Uterus (tissue), 4 donors: ENCODE results near the gene NOS1AP. TPM values are rescaled to one million over a fixed set of nuclear protein-coding genes. Genes with fewer than 3 reads are reported as not detected.

Experiments
- DNase-seq, 2 donors: peaks; one replicate each; pipeline ENCODE4 v3.0.0-alpha.2; 2019 to 2020
- H3K27ac ChIP-seq, 2 donors: fragments of 200-600 bp; sonication (generic); 1 replicate in 1 of 2; 2 replicates in 1 of 2; pipeline ENCODE4 v1.5.1; 2016 to 2018
- H3K27me3 ChIP-seq, 2 donors: fragments of 200-600 bp; sonication (generic); one replicate each; pipeline ENCODE4 v1.5.1; 2018 to 2019; ENCODE audit warnings: control low read depth in 1 of 2
- H3K36me3 ChIP-seq, 2 donors: fragments of 200-600 bp; sonication (generic); one replicate each; pipeline ENCODE4 v1.5.1; 2019; ENCODE audit warnings: control low read depth in 1 of 2
- H3K4me1 ChIP-seq, 2 donors: fragments of 200-600 bp; sonication (generic); one replicate each; pipeline ENCODE4 v1.5.1; 2018 to 2019; ENCODE audit warnings: control low read depth in 1 of 2
- H3K4me3 ChIP-seq, 2 donors: fragments of 200-600 bp; sonication (generic); 1 replicate in 1 of 2; 2 replicates in 1 of 2; pipeline ENCODE4 v1.5.1; 2018 to 2019; ENCODE audit warnings: mild to moderate bottlenecking in 1 of 2
- H3K9me3 ChIP-seq, 2 donors: fragments of 200-600 bp; sonication (generic); one replicate each; pipeline ENCODE4 v1.5.1; 2019; ENCODE audit warnings: control low read depth in 1 of 2
- POLR2A ChIP-seq, 2 donors: fragments of 450-650 bp; IDR thresholded peaks; one replicate each; pipeline ENCODE4 v1.6.1; 2016; ENCODE audit warnings: antibody characterized with exemption in 2 of 2, mild to moderate bottlenecking in 1 of 2, moderate library complexity in 1 of 2
- intact Hi-C: fragments of 100-400 bp; cut with DNase I; formaldehyde crosslinking; loops from one replicate; pipeline ENCODE4 v1.15.1; 2023; ENCODE audit warnings: low total_unique reads
- total RNA-seq, 4 donors: library from RNA; depleted of rRNA in 3 of 4; stranded (reverse); fragments of >200 nt in 3 of 4; gene quantifications; one replicate each; pipeline versions ENCODE4 v1.1.0 to v1.2.4, GENCODE V29; 2014 to 2023
- TF ChIP-seq, protein P1 (sequence below), 4 experiments: fragments of 200-600 bp in 2 of 4; fragments of 450-650 bp in 2 of 4; sonication (generic) in 2 of 4; IDR thresholded peaks; one replicate each; pipeline ENCODE4 v1.5.1; 2016 to 2019; ENCODE audit warnings: antibody characterized with exemption in 4 of 4, mild to moderate bottlenecking in 2 of 4, moderate library complexity in 1 of 4
- donor health status: DM: yes; HTN: yes; CAD: no.

Gene NOS1AP
- total RNA-seq, 4 donors from 2014 or later, result under 0.01 to 5.3 (median 1.9) TPM; not detected in 1

GRCh38 chr1:162283657-162284056 is 214.2 kb downstream of the NOS1AP start:
- no peak for TF ChIP-seq POLR2A (IDR thresholded peaks at IDR 0.05)
- TF ChIP-seq, protein P1, sequence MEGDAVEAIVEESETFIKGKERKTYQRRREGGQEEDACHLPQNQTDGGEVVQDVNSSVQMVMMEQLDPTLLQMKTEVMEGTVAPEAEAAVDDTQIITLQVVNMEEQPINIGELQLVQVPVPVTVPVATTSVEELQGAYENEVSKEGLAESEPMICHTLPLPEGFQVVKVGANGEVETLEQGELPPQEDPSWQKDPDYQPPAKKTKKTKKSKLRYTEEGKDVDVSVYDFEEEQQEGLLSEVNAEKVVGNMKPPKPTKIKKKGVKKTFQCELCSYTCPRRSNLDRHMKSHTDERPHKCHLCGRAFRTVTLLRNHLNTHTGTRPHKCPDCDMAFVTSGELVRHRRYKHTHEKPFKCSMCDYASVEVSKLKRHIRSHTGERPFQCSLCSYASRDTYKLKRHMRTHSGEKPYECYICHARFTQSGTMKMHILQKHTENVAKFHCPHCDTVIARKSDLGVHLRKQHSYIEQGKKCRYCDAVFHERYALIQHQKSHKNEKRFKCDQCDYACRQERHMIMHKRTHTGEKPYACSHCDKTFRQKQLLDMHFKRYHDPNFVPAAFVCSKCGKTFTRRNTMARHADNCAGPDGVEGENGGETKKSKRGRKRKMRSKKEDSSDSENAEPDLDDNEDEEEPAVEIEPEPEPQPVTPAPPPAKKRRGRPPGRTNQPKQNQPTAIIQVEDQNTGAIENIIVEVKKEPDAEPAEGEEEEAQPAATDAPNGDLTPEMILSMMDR (IDR thresholded peaks at IDR 0.05), result no peak
- Histone ChIP-seq H3K4me3 (no peak overlapping the region), H3K36me3 (no peaks in the 10 kb centered on the region), H3K9me3 (no peaks in the 10 kb centered on the region), H3K4me1 (peaks cover 0 to 6% of the 10 kb centered on the region in 2 donors), H3K27ac (no peak overlapping the region), H3K27me3 (no peaks in the 10 kb centered on the region)
- no peak for DNase-seq
- intact Hi-C loops, result no loop called here

- no peaks in the 10 kb centered on the region for H3K9me3 ChIP-seq
- H3K27me3 ChIP-seq, result no peaks in the 10 kb centered on the region
- peaks cover 0 to 6% of the 10 kb centered on the region in 2 donors for H3K4me1 ChIP-seq
- intact Hi-C loops, result no loop called here
- TF ChIP-seq, protein P1 (IDR thresholded peaks at IDR 0.05), result no peak
- TF ChIP-seq POLR2A (IDR thresholded peaks at IDR 0.05), result no peak
- no peak for DNase-seq
- no peak overlapping the region for H3K27ac ChIP-seq
- no peaks in the 10 kb centered on the region for H3K36me3 ChIP-seq
- H3K4me3 ChIP-seq, result no peak overlapping the region
Observed at GRCh38 chr1:162284206-162284955, 214.9 kb downstream of the NOS1AP start.

- Histone ChIP-seq H3K4me1 (peaks cover 0 to 6% of the 10 kb centered on the region in 2 donors), H3K36me3 (no peaks in the 10 kb centered on the region), H3K4me3 (no peak overlapping the region), H3K9me3 (no peaks in the 10 kb centered on the region), H3K27me3 (no peaks in the 10 kb centered on the region), H3K27ac (no peak overlapping the region)
- no peak for TF ChIP-seq POLR2A (IDR thresholded peaks at IDR 0.05)
- TF ChIP-seq, protein P1 (IDR thresholded peaks at IDR 0.05), result no peak
- intact Hi-C loops, result no loop called here
- DNase-seq, result no peak
Observed at GRCh38 chr1:162285149-162285561, 215.7 kb downstream of the NOS1AP start.

DNA sequence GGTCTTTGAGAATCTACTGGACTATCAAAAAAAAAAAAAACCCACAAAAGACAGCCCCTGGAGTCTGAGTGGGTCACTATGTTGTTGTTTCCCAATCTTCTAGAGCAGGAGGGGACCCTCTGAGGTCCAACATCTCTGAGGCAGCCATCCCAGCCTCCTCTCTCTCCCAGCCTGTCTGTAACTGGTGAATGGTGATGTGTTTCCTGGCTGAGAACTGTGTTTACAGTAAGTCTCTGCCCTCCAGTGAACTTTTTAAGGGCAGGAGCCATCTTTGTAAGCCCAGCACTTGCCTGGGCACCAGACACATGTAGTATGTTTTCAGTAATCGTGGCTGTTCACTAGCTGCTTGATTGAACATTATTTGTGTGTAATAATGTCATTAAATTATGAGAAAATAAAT is 221.5 kb downstream of the NOS1AP start:
- Histone ChIP-seq H3K27me3 (no peaks in the 10 kb centered on the region), H3K9me3 (no peaks in the 10 kb centered on the region), H3K4me3 (no peak overlapping the region), H3K36me3 (no peaks in the 10 kb centered on the region), H3K27ac (no peak overlapping the region), H3K4me1 (no peaks in the 10 kb centered on the region)
- DNase-seq, result no peak
- TF ChIP-seq, protein P1 (IDR thresholded peaks at IDR 0.05), result no peak
- no peak for TF ChIP-seq POLR2A (IDR thresholded peaks at IDR 0.05)
- intact Hi-C loops, result no loop called here

GRCh38 chr1:162292422-162292849 is 222.9 kb downstream of the NOS1AP start:
- H3K36me3 ChIP-seq, result no peaks in the 10 kb centered on the region
- H3K27me3 ChIP-seq, result no peaks in the 10 kb centered on the region
- DNase-seq, result no peak
- no peak overlapping the region for H3K27ac ChIP-seq
- H3K4me1 ChIP-seq, result no peaks in the 10 kb centered on the region
- intact Hi-C loops, result no loop called here
- TF ChIP-seq, protein P1 (IDR thresholded peaks at IDR 0.05), result no peak
- no peak for TF ChIP-seq POLR2A (IDR thresholded peaks at IDR 0.05)
- no peaks in the 10 kb centered on the region for H3K9me3 ChIP-seq
- H3K4me3 ChIP-seq, result no peak overlapping the region
